ENCODE data around the gene DUS1L.

DUS1L gene

DNA sequence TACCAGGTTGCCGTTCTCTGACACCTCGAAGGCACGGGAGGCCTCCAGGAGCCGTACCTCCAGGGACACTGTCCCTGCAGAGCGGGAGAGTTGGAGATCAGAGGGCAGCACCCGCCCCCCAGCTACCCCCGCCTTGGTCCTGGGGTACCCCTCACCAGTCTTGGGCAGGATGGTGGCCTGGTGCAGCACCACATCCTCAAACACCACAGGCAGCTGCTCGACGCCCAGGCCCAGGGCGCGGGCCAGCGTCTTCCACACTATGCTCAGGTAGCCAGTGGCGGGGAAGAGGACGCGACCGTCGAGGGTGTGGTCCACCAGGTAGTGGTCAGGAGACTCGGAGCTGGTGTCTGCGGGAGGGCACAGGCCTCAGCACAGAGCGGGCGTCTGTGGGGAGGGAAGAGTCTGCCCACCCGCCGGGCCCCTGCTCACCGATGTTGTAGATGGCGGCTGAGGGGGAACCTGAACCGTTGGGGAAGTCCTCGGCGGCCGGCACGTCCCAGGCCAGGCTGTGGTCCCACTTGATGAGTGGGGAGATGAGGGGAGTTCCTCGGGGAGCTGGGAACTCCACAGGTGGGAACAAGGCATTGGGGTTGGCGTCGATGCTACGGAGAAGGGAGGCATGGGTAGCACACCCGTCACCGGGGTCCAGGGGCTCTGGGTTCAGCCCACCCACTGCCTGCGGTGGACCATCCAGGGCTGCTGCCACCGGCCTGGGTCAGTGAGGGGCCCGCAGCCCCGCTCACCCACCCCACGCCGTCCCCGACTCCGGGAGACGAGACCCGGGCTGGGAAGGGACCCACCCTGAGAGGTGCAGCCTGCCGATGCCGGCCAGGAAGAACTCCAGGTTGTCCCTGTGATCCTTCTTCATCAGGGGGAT lies 22.6 kb upstream of the DUS1L start:
- no peak for DNase-seq (ENCODE audit: low read depth, low spot score)

DNA sequence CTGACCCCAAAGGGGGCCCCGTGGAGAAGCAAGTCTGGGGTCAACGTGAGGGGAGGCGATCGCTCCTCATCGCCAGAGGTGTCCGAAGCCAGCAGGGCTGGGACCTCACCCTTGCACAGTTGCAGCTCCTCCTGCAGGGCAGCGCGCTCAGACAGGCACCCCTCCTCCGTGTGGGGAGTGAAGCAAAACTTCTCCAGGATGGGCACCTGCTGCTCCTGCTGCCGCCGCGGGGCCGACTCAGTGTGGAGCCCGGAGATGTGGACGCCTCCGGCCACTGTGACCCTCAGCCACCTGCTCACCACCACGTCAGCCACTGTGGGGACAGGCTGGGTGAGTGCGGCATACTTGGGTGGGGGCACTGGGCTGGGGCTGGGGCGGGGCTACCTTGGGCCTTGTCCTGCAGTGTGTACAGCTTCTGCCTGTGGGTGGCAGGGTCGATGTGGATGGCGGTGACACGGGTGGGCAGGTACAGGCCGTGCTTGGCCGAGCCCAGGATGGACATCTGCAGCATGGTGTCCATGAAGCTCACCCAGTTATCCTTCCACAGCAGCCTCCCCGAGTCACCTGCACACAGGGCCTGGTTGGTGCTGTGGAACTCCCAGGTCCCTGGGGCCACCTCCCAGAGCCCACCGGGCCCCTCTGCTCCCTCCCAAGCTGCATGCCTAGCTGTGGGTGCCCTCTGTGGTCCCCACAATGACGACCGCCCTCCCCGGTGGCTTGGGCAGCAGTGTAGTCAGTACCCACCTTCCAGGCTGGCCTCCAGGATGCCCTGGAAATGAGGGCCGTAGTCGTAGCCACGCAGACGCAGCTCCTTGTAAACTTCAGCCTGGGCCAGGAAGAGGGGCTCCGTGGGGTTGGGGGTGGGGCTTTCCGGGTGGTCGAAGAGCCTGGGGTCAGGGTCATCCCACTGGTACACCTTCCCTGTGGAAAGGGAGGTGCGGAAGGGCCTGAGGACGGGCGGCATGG lies 21.6 kb upstream of the DUS1L start:
- no peak for DNase-seq (ENCODE audit: low read depth, low spot score)

DNA sequence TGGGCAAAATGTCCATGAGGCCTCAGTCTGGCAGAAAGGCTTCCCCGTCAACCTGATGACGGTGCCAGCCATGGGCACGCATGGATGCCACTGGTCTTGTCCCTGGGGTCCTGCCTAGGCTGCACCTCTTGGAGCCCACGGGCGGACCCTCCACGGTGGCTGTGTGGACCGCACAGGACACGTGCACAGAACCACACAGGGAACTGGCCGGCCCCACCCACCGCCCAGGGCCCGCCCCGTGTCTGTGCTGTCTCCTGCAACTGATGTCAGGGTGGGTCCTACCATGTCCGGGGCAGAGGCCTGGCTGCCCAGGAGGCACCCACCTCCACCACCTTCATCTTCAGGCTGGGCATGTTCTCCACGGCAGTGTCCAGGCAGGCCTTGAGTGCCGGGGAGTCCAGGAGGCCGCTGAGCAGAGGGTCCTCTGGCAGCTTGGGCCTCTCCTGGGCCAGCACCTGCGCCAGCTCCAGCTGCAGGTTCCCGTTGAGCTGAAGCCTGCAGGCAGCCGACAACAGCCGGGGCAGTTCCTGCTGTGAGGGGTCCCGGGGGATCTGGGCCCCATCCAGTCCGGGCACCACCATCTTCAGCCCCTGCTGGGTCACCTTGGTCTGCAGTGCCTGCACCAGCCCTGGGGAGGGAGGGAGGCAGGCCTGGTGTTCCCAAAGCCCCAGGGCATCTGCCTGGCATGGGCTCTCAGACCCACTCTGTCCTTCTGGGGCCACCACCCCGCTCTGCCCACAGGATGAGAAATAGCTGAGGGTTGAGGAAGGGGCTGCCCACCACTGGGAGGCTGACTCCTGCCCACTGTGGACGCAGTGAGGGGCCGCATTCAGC lies 20.5 kb upstream of the DUS1L start:
- no peak for DNase-seq (ENCODE audit: low read depth, low spot score)

DNA sequence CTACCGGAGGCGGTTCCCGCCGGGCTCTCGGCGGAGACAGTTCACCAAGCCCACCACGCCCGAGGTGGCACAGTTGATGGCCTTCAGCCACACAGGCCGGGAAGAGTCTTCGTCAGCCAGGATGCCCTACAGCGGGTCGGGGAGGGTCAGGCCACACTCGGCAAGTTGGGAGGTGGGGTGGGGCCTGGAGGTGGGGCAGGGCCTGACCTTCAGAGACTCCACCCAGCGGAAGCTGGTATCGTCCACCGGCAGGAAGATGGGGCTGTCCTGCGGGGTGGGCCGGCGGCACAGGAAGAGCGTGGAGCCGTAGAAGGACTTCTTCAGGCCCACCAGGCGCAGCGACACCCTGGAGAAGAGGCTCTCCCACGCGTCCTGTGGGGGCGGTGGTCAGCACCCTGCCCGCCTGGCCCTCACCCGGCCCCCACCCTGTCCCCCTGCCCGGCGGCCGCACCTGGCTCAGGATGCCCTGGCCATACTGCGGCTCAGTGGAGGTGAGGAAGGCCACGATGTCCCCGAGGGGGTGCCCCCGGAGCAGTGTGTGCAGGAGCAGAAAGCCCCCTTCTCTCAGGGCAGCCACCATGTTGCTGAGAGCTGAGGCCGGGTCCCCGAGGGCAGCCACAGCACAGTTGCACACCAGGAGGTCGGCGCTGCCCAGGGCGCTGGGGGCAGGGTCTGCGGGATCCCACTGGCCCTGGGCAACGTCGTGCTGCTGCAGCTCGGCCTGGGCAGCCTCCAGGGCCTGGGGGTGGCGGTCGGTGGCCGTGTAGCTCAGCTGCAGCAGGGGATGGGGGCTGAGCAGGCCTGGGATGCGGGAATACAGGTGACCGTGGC lies 19.6 kb upstream of the DUS1L start:
- DNase-seq (ENCODE audit: low read depth, low spot score) = no peak

DNA sequence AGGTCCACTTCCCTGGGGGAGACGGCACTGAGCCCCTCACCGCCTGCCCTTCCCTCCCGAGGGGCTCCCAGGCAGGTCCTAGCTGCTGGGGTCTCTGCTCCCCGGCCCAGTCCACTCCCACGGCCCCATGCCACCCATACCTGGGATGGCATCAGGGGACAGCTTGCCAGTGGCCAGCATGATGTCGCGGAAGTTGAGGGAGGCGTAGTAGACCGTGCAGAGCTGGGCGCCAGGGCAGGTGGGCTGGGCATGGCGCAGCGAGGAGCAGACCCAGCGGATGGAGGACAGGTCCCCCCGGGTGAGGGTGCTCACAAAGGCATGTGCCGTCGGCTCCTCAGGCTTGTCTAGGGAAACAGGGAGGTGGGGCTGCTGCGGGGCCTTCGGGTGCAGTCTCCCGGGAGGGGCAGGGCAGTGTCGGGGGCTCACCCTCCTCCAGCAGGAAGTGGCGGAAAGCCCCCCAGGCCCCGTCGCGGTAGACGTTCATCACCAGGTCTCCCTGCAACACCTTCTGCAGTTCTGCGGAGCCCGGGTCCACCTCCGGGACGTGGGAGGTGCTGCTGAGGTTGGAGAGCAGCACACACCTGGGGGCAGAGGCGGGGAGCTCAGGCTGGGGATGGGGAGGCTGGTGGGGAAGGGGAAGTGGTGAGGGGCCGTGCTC lies 18.9 kb upstream of the DUS1L start:
- no peak for DNase-seq (ENCODE audit: low read depth, low spot score)

DNA sequence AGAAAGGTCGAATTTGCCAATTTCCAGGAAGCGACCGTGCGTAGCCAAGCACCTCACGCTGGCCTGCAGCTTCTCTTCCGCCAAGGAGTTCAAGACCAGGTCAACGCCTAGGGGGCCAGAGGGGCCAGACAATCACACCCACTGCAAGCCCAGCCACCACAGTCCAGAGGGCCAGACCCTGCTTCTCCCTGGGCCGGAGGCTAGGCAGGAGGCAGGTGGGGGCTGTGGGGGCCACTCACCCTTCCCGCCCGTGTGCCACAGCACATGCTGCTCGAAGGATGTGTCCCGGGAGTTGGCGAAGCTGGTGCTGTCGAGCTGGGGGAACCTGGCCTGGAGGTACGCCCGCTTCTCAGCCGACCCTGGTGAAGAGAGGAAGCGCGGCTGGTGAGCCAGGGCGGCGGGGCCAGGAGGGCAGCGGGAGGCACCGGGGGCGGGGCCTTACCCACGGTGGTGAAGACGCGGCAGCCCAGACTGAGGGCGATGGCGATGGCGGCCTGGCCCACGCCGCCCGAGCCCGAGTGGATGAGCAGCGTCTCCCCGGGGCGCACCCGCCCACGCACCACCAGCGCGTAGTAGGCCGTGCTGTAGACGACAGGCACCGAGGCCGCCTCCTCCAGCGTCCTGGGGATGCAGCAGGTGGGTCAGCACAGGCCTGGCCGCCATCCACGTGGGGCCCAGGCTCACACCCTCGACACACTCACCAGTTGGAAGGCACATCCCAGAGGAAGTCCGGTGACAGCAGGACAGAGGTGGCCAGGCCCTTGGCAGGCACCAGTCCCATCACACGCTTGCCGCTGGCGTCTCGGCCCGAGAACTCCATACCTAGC lies 18.1 kb upstream of the DUS1L start:
- DNase-seq (ENCODE audit: low read depth, low spot score) = no peak

DNA sequence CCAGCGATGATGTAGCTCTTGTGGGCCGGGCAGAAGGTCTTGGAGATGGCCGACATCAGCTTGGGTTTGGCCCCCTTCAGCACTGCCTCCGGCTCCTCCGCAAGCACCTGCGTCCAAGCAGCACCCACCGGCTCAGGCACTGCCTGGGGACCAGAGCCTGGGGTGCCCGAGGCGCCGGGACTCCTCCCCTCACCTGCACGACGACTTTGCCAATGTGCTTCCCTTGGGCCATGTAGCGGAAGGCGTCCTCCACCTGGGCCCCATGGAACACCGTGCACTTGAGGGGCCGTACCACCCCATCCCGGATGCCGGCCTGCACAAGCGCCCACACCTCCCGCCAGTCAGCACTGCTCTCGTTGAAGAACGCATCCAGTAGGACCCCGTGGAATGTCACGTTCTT lies 17.4 kb upstream of the DUS1L start:
- no peak for DNase-seq (ENCODE audit: low read depth, low spot score)

DNA sequence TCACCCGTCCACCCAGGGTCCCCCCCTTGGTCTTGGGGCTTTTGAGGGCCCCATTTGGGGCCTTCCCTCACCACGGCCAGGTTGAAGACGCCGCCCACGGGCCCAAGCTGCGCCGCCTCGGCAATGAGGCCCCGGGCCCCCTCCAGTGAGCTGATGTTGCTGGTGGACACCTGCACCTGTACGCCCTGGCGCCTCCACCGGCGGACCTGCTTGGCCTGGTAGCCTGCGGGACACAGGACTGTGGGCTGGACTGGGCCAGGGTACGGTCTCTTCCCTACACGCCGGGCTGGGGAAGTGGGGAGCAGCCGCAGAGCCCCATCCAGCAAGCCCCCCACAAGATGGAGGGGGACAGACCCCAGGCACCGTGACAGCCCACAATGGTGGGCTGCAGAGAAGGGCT lies 16.9 kb upstream of the DUS1L start:
- DNase-seq (ENCODE audit: low read depth, low spot score) = no peak

DNA sequence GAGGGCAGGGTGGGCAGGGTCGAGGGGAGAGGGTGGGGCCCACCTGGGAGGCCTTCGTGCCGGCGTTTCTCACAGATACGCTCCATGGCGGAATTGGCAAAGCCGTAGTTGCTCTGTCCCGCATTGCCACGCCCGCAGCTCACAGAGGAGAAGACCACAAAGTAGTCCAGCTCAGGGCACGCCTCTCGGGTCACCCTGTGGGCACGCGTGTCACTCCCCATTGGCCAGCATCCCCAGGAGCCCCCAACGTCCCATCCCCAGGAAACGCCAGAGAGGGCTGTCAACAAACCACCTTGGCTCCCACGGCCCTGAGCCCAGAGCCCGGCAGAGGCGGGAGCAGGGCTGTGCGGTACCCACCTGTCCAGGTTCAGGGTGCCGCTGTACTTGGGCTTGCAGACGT lies 16.4 kb upstream of the DUS1L start:
- no peak for DNase-seq (ENCODE audit: low read depth, low spot score)

DNA sequence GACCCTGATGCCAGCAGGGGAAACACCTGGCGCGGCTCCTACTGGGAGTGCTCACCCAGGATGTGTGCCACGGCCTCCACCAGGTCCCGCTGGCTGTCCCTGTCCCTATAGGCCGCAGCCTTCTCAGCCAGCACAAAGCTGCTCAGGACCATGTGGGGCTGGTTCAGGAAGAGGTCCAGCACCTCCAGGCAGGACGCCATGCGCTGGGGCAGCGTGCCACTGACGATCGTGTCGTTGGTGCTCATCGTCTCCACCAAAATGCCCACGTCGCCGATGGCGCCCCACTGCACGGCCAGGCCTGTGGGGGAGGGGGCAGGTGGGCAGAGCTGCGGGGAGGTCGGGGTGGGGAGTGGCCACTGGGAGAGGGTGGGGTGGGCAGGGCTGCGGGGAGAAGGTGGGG lies 15.9 kb upstream of the DUS1L start:
- no peak for DNase-seq (ENCODE audit: low read depth, low spot score)

DNA sequence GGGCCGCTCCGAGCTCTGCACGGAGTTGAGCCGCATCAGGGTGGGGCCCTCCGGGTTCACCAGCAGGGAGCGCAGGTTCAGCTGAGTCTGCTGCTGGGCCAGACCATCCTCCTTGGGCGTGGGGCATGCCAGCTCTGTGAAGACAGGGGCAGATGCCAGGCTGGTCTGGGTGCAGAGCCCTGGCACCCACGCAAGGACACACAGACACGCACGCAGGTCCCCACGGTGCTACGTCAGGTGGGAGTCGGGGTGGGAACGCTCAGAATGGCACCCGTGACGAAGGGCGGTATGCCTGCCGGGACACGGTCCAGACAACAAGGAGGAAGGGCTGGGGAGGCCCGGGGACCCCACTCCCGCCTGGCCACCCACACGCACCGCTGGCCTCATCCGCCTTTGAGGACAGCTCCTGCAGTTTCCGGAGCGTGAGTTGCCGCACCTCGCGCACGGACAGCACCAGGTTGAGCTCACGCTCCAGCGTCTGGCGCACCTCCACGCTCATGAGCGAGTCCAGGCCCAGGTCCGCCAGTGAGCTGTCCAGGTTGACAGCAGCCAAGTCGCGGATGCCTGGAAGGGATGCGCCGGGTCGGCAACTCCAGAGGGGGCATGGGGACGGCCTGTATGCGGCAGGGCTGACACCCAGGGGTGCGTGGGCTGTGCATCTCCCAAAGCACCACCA lies 15.3 kb upstream of the DUS1L start:
- DNase-seq (ENCODE audit: low read depth, low spot score) = no peak

DNA sequence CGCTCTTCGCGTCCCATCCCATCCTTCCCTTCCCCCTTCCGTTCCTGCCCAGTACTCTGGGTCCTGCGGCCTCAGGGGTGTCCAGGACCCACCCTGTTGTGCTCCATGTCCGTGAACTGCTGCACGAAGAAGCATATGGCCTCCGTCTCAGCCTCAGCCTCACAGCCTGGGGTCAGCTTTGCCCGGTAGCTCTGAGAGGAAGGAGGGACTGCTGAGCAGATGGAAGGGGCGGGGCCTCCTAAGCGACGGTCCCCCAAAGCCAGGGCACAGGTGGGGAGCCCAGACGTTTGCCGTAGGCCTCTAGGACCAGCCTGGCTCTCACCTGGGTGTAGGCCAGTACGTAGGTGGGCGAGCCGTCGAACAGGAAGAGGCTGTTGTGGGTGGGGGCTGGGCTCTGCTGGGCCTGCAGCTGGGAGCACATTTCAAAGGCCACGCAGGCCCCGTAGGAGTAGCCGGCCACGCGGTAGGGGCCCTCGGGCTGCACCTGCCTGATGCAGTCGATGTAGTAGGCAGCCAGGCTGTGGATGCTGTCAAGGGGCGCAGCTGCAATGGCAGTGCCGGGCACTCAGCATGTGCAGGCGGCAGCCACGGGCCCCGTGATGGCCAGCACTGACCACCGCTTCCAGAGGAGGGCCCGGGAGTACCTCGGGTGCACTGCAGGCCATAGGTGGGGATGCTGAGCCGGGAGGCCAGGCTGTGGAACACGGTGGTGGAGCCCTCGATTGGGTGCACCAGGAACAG lies 14.6 kb upstream of the DUS1L start:
- no peak for DNase-seq (ENCODE audit: low read depth, low spot score)

DNA sequence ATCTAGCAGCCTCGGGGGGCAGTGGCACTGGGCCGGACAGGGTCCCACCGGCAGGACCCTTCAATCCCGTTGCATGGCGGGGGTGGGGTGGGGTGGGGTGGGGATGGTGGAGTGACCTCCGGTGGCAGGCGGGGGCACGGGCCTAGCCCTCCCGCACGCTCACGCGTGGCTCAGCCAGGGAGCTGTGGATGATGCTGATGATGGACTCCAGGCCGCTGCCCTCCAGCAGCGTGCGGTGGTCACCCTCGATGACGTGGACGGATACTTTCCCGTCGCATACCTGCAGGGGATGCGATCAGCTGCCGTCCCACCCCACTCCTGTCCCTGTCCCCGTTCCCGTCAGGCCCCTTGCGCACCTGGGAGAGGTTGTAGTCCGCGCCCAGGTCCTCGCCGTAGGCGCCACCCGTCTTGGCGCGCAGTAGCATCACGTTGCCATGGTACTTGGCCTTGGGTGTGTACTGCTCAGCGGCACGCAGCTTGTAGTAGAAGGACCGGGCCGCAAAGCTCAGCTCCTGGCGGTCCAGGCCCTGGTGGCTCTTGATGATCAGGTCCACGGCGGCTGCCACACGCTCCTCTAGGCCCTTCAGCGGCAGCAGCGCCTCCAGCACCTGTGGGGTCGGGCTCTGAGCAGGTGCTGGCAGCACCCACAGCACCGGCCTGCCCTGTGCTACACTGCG lies 13.5 kb upstream of the DUS1L start:
- DNase-seq (ENCODE audit: low read depth, low spot score) = no peak

DNA sequence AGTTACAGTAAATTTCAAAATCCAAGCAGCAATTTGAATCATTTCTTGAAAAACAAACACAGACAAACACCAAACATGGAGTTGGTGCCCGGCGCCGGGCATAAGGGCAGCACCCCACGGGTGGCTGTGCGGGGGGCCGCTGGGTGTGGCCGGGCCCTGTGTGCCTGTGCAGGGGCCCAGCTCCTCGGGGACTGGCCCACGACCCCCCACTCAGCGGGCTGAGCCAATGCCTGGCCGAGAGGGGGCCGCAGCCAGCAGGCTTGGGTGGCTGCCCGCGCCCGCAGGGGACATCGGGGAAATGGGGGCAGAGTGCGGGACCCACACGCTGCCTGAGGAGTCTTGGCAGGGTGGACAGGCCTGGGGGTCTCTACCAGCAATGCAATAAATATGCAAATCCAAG lies 12.8 kb upstream of the DUS1L start:
- no peak for DNase-seq (ENCODE audit: low read depth, low spot score)

DNA sequence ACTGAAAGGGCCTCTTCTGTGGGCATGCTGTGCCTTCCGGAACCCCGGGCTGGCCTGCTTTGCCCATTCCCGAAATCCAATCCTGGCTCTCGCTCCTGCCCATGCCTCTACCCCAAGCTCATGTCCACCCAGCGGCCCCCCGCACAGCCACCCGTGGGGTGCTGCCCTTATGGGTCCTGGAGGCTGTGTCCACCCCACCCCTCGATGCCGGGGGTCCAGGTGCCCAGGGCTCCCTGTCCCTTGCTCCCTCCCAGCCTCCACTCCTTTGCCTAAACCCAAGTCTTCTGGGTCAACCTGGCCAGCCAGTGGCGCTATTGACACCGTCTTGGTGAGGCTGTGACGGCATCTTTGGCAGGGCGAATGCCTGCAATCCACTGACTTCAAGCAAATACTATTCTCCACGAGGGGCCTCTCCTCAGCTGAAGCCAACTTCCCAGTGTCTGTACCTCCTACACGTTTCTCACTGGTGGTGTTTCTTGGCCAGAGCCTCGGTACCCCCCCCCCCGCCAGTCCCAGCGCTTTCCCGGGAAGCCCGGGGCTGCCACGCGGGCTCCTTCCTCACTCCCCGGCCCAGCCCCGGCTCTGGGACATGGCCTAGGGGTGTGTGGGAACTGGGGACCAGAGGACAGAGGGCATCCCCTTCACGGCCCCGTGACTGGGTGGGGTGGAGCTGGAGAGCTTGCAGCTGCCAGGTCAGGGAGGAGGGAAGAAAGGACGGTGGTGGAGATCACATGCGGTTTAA lies 12.2 kb upstream of the DUS1L start:
- no peak for DNase-seq (ENCODE audit: low read depth, low spot score)

DNA sequence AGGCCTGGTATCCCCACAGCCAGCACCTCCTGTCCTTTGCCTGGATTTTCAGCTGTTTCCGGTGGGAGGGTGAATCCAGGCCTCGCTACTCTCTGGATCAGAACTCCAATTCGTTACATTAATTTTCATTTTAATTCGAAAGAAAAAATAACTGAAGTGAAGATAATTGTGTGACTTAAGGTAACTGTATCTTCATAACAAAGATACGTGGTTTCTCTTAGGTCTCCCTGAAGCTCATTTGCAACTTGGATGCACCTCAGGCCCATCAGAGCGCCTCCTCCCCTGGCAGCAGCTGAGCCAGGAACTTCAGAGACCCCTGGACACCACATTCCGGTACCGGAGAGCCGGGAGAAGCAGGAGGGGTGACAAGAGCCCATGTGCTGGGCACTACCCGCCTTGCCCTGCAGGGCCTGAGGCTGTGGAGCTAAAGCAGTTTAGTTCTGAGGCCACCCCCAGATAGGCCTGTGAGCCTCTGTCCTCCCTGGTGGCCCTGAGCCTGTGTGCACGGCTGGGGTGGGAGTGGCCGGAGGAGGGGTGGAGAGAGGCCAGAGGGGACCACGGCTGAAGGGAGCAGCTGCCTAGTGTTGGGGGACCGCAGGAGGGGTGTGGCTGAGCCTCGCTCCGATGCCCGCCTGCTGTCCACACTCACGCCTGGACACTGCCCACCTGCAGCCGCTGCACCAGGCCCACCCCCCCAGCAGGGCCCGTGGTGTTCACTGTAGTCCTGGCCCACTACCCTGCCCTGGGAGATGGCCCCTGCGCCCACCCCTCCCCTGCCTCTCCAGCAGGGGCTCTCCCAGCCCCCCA lies 11.4 kb upstream of the DUS1L start:
- no peak for DNase-seq (ENCODE audit: low read depth, low spot score)
